PC-3 (cell line): ENCODE data around the gene KRTAP5-10. TPM values are rescaled to one million over a fixed set of nuclear protein-coding genes. Genes with fewer than 3 reads are reported as not detected.

Experiments
- ATAC-seq: fragments of 200-7000 bp; cut with Tn5 transposase; 2 replicates; pipeline ENCODE4 v1.9.1; 2020; ENCODE audit warnings: mild to moderate bottlenecking, moderate library complexity
- BruUV-seq: library from RNA; stranded (reverse); fragments of 400-500 nt; replicated peaks from 2 replicates; lab custom pipeline; 2021; lab: Mats Ljungman, UMichigan
- CTCF ChIA-PET: fragments of 300-600 bp; sonication (Branson Sonifier 250); formaldehyde crosslinking; loops from one replicate; lab custom pipeline; 2022; ENCODE audit warnings: antibody characterized with exemption; lab: Charles Lee
- POLR2A ChIA-PET: fragments of 300-600 bp; sonication (Branson Sonifier 250); formaldehyde crosslinking; loops from one replicate; lab custom pipeline; 2022; ENCODE audit warnings: antibody characterized with exemption; ENCODE audit not compliant: unreplicated experiment; lab: Charles Lee
- DNase-seq: peaks from one replicate; pipeline ENCODE4 v3.0.0-alpha.2; 2015
- H2AFZ ChIP-seq: fragments of 300-600 bp; sonication (generic); 2 replicates; pipeline ENCODE4 v1.6.0; 2016; ENCODE audit warnings: antibody characterized with exemption, low read length
- H3F3A ChIP-seq: fragments of 300-600 bp; sonication (generic); one replicate; pipeline ENCODE4 v1.6.0; 2017; ENCODE audit warnings: antibody characterized with exemption, low read length, control low read depth, mild to moderate bottlenecking; ENCODE audit not compliant: unreplicated experiment
- H3K27ac ChIP-seq: fragments of 300-600 bp; sonication (generic); 2 replicates; pipeline ENCODE4 v1.5.1; 2016; ENCODE audit warnings: mild to moderate bottlenecking, low read length
- H3K27me3 ChIP-seq: fragments of 300-600 bp; sonication (generic); 2 replicates; pipeline ENCODE4 v1.6.1; 2016; ENCODE audit warnings: low read length, mixed read lengths
- H3K36me3 ChIP-seq: fragments of 300-600 bp; sonication (generic); 2 replicates; pipeline ENCODE4 v1.6.1; 2016; ENCODE audit warnings: low read depth, mixed run types, low read length, mixed read lengths
- H3K4me1 ChIP-seq: fragments of 300-600 bp; sonication (generic); 2 replicates; pipeline ENCODE4 v1.5.1; 2016; ENCODE audit warnings: low read length; ENCODE audit not compliant: insufficient read depth
- H3K4me2 ChIP-seq: fragments of 300-600 bp; sonication (generic); 2 replicates; pipeline ENCODE4 v1.6.0; 2016; ENCODE audit warnings: low read length
- H3K4me3 ChIP-seq: fragments of 300-600 bp; sonication (generic); 2 replicates; pipeline ENCODE4 v1.5.1; 2016; ENCODE audit warnings: mild to moderate bottlenecking, low read length, mixed read lengths
- H3K79me2 ChIP-seq: fragments of 300-600 bp; sonication (generic); 2 replicates; pipeline ENCODE4 v1.6.1; 2017; ENCODE audit warnings: low read length, mixed read lengths
- H3K9ac ChIP-seq: fragments of 300-600 bp; sonication (generic); 2 replicates; pipeline ENCODE4 v1.6.0; 2016; ENCODE audit warnings: mild to moderate bottlenecking, low read length
- H3K9me2 ChIP-seq: fragments of 300-600 bp; sonication (generic); replicated peaks from 2 replicates; pipeline ENCODE4 v1.6.1; 2016; ENCODE audit warnings: mixed run types, low read length, mixed read lengths
- H3K9me3 ChIP-seq: fragments of 300-600 bp; sonication (generic); 2 replicates; pipeline ENCODE4 v1.6.1; 2016; ENCODE audit warnings: low read length, mixed read lengths
- H4K20me1 ChIP-seq: fragments of 300-600 bp; sonication (generic); 2 replicates; pipeline ENCODE4 v1.6.1; 2016; ENCODE audit warnings: low read length, mixed read lengths
- EZH2 ChIP-seq: fragments of 300-600 bp; sonication (generic); IDR thresholded peaks from one replicate; pipeline ENCODE4 v1.6.1; 2017; ENCODE audit warnings: antibody characterized with exemption, mild to moderate bottlenecking, low read length; ENCODE audit not compliant: unreplicated experiment
- EZH2phosphoT487 ChIP-seq: fragments of 300-600 bp; sonication (generic); IDR thresholded peaks from 2 replicates; pipeline ENCODE4 v1.6.1; 2018; ENCODE audit warnings: mild to moderate bottlenecking, antibody characterized with exemption, low read length, borderline replicate concordance
- intact Hi-C: fragments of 100-400 bp; cut with micrococcal nuclease; formaldehyde crosslinking; loops from 2 replicates; pipeline ENCODE4 v1.9.0; 2023
- total RNA-seq: library from RNA; depleted of rRNA; stranded (reverse); fragments of >200 nt; gene quantifications from 2 replicates; pipeline ENCODE4 v1.2.3, GENCODE V29; 2014
- TF ChIP-seq, protein P1 (sequence below): fragments of 300-600 bp; sonication (generic); conservative IDR thresholded peaks from 2 replicates; pipeline ENCODE4 v1.5.1; 2017; ENCODE audit warnings: antibody characterized with exemption, low read depth, mild to moderate bottlenecking, low read length

KRTAP5-10 gene
- total RNA-seq, 1 experiment from 2014 or later: not detected

- no peak for ATAC-seq
- Histone ChIP-seq H3K27me3 (peaks cover 38% of the 10 kb centered on the region), H3K27ac (no peak overlapping the region), H3F3A (no peaks in the 10 kb centered on the region), H3K9me2 (no peaks in the 10 kb centered on the region), H4K20me1 (no peaks in the 10 kb centered on the region), H3K36me3 (no peaks in the 10 kb centered on the region), H3K9me3 (no peaks in the 10 kb centered on the region), H3K79me2 (no peaks in the 10 kb centered on the region), H3K4me2 (no peak overlapping the region), H2AFZ (no peak overlapping the region), H3K9ac (no peak overlapping the region), H3K4me3 (no peak overlapping the region), H3K4me1 (no peaks in the 10 kb centered on the region)
- intact Hi-C loops: no loop called here
- BruUV-seq: no TSS peak
- TF ChIP-seq EZH2phosphoT487 (no peak), EZH2 (no peak)
- TF ChIP-seq, protein P1, sequence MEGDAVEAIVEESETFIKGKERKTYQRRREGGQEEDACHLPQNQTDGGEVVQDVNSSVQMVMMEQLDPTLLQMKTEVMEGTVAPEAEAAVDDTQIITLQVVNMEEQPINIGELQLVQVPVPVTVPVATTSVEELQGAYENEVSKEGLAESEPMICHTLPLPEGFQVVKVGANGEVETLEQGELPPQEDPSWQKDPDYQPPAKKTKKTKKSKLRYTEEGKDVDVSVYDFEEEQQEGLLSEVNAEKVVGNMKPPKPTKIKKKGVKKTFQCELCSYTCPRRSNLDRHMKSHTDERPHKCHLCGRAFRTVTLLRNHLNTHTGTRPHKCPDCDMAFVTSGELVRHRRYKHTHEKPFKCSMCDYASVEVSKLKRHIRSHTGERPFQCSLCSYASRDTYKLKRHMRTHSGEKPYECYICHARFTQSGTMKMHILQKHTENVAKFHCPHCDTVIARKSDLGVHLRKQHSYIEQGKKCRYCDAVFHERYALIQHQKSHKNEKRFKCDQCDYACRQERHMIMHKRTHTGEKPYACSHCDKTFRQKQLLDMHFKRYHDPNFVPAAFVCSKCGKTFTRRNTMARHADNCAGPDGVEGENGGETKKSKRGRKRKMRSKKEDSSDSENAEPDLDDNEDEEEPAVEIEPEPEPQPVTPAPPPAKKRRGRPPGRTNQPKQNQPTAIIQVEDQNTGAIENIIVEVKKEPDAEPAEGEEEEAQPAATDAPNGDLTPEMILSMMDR: no peak
- CTCF ChIA-PET: no interaction called here
- POLR2A ChIA-PET: no interaction called here
- no peak for DNase-seq
Observed at GRCh38 chr11:71542382-71542781, 23.0 kb upstream of the KRTAP5-10 start.

GRCh38 chr11:71542879-71543777 is 22.2 kb upstream of the KRTAP5-10 start:
- intact Hi-C loops: no loop called here
- Histone ChIP-seq H3K27ac (no peak overlapping the region), H2AFZ (no peak overlapping the region)

More at GRCh38 chr11:71542879-71543777, 22.2 kb upstream of the KRTAP5-10 start:
- BruUV-seq: no TSS peak
- no peaks in the 10 kb centered on the region for H3K36me3 ChIP-seq
- TF ChIP-seq, protein P1: no peak
- TF ChIP-seq EZH2 (no peak), EZH2phosphoT487 (no peak)
- H3K9me3 ChIP-seq: no peaks in the 10 kb centered on the region
- ChIA-PET CTCF (no interaction called here), POLR2A (no interaction called here)
- H3F3A ChIP-seq: no peaks in the 10 kb centered on the region
- no peak overlapping the region for H3K9ac ChIP-seq
- H3K27me3 ChIP-seq: peaks cover 45% of the 10 kb centered on the region
- no peaks in the 10 kb centered on the region for H3K79me2 ChIP-seq
- no peaks in the 10 kb centered on the region for H3K9me2 ChIP-seq
- DNase-seq: no peak
- H3K4me3 ChIP-seq: no peak overlapping the region
- ATAC-seq: no peak
- no peak overlapping the region for H3K4me2 ChIP-seq
- no peaks in the 10 kb centered on the region for H4K20me1 ChIP-seq
- no peaks in the 10 kb centered on the region for H3K4me1 ChIP-seq
